GM18858 (cell line): ENCODE measurements around the gene ITGBL1.

Experiments
- ATAC-seq: cut with Tn5 transposase; IDR thresholded peaks from one replicate; pipeline ENCODE4 v1.9.1; 2021; ENCODE audit not compliant: unreplicated experiment

ITGBL1 gene

DNA sequence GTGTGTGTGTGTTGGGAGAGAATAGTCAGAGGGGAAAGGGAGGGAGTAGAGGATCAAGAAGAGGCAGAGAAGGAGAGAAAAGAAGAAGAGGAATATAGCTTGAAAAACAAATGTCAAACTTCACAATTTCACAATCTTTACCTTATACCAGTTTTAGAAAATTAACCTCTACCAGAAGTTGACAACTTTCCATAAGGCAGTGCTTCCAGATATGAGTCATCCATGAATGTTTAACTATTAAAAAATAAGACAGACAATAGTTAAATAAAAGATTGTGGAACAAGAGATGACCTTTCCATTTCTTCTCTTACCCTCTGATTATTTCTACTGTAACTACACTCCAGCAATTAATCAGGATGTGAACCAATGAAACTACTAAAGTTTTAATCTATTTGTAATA, 229.4 kb downstream of the ITGBL1 start:
- ATAC-seq: no peak

DNA sequence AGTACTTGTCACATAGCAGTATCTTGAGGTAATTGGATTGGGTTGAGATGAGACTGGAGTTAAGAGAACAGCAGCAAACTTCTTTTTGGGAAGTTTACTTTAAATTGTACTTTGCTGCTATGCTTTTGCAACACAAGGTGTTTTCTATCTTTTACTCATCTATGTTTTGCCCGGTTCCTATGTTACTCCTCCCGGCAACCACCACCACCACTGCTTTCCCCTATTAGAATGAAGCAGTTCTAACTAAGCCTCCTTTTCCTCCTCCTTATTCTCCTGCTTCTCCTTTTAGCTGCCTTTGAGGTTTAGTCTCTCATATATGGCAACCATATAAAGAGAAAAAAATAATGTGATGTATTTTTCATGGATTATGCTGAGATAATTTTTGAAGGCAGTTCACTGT, 233.5 kb downstream of the ITGBL1 start:
- no peak for ATAC-seq

DNA sequence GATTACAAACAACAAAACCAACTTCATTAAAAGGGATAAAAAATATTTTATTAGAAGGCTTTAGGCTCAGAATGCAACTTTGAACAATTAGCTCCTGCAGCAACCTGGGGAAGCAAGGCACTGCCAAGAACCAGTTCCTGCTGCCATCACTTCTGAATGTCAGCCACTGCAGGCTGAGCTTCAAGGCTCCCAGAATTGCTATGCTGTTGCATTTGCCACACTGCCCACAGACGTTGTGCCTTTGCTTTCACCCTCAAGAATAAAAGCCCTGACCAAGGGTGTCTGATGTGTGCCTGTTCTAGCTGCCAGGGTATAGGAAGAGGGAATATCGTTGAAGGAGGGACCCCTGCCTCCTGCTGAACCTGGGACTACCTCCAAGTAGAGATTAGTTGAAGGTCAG, 238.4 kb downstream of the ITGBL1 start:
- no peak for ATAC-seq

DNA sequence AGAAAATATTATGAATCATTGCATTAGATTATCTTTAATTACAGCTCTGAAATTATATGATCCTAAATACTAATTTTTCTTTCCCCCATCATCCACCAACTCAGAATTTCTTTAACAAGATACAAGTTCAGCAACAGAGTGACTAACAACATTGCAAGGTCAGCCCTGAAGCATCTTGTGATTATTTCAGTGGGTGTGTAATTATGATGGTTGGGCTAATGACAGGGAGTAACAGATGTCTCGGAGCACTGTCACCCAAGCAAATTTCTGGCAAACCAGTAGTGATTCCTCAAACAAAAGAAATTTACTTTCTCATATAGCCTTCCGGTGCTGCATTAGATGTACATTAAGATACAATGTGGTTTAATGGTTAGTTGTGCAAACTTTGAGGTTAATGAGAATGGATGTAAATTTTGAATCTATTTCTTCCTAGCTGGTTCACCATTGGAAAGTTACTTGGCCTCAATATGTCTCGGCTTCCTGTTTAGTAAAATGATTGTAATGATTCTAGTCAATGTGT, 238.9 kb downstream of the ITGBL1 start:
- ATAC-seq: no peak

DNA sequence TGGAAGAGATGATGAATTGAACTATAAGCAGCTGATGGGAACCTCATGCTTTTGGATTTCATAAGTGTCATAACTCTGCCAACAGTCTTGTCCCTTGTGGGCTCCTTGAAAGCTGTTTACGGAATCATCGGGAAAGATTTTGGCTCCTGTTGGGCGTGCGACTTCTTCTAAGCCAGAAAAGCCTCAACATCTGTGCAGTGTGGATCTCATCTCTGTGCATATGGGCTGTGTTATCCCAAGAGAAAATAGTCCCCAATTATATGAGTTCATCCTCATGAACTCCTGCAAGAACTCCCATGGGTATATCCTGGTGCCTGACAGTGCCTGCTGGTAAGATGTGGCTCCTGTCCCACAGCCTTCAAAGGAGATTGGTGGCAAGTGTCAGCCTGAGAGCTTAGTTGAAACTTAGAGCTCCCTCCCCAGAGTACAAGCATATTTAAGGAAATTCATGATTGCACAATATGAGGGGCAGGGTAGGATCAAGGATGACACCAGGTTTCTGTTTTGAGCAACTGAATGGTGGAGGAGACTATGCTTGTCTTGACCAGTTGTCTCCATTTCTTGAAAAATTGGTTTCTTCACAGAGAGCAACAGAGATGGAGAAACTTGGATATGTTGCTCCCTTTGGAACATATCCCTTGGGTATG, 243.5 kb downstream of the ITGBL1 start:
- ATAC-seq: no peak

DNA sequence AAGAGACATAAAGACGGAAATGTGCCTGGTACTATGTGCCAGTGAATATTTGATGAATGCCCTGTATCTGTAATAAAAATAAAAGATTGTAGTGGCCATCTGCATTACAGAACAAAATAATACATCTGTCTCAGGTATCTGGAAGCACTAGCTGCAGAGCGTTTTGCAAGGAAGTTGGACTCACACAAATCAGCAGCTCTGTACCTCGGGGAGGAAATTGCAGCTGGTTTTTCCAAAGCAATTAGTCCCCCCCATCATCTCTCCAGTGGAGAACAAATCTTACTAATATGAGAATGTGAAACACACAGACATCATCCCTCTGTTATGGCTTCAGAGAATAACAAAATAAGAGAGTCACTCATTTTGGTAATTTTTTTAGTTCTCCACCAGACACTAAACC, 245.3 kb downstream of the ITGBL1 start:
- no peak for ATAC-seq

DNA sequence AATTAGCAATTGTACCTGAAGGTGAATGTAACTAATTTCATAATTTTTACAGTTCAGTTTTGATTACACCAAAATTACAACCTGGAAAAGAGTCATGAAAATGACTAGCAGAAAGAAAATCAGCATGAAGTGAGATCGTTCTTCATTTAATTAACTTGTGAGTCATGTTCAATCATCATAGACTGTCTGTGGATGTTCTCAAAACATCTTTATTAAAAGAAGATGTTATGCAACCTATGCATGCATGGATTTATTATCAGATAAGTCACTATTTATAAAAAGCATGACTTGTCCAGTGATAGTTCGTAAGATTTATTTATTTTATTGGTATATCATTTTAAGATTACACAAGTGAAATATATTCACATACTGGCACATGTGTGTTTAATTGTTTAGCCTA, 245.9 kb downstream of the ITGBL1 start:
- no peak for ATAC-seq

DNA sequence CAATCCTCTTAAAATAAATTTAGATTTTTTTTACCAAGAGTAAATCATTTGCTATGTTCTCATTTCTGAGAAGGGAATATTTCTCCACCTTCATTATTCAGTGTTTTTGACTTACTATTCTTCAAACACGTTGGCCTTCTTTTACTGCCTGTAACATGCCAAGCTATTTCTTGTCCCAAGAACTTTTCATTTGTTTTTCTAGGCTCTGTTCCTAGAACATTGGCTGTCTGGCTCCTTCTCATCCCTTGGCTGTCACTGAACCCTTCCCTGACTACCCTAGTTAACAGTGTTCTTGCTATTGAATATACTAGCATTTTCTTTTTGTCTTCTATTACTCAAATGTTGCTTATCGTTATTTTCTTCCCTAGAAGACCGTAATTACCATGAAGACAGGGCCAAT, 248.1 kb downstream of the ITGBL1 start:
- no peak for ATAC-seq

DNA sequence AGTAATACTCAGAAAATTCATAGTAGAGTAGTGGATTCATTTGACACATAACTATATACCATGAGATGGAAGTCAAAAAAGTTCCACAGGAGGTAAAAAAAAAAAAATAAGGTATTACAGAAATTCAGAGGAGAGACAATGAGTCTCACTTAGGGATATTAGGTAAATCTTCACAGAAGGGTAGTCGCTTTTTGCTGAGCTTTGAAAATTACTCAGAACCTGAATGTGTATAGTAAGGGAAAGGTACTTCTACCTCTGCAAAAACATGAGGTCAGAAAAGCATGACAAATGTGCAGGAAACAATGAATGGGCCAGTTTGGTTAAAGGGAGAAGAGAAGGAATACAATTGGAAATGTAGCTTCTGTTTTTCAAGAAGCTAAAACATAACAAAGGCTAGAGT, 250.6 kb downstream of the ITGBL1 start:
- ATAC-seq: no peak

DNA sequence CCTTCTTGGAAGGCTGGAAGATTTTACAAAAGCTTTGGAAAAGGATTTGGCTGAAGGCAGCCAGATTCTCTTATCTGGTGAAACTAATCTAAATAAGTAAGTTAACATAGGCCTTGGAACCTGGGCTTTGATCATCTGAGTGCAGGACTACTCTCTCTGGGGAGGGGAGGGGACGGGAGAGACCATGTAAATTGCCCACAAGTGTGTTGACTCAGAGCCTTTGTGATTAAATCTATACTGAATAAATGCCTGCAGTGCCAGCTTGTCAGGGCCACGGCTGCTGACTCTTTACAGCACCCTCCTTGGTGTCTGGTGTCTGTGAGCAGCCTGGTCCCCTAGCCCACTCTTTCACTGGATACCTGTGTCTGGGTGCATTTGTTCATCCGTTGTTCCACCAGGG, 251.4 kb downstream of the ITGBL1 start:
- no peak for ATAC-seq

DNA sequence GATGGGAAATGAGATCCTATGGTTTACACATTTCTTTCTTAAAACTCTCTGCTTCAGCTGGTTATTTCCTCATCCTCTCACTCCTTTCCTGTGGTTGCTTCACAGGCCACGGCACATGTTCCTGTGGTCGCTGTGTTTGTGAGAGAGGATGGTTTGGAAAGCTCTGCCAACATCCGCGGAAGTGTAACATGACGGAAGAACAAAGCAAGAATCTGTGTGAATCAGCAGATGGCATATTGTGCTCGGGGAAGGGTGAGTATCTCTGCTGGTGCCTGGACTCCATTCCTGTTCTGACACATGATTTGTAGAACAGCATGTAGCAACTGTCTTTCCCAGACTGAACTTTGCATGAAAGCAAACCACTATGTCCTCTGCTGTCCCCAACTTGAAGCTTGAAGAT, 254.2 kb downstream of the ITGBL1 start:
- no peak for ATAC-seq

DNA sequence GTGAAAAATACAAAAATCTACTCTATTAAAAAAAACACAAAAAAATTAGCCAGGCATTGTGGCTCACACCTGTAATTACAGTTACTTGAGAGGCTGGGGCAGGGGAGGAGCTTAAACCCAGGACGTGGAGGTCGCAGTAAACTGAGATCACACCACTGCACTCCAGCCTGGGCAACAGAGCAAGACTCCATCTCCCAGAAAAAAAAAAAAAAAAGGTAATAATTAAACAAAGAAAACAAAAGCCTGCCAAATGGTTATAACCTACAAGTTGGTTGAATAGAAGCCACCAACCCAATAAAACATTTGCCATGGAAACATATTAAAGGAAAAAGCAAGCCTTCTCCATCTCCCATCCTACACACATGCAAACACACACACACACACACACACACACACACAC, 255.2 kb downstream of the ITGBL1 start:
- no peak for ATAC-seq

DNA sequence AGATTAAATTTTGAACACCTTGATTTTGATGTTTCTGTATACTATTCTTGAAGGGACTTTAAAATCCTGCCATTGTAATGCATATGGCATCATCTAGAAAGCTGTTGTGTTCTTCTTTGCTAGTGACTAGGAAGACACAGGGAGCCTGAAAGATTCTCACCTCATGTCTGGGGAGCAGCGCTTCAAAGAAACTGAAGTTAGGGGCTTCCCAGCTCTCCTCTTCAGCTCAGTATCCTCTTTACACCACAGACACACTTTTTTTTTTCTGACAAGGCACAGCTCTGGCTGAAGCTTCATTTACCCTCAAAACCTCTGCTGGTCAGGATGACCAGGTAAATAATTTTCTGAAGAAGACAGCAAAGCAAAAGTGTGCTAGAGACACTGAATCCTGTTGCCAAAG, 255.6 kb downstream of the ITGBL1 start:
- ATAC-seq: no peak

DNA sequence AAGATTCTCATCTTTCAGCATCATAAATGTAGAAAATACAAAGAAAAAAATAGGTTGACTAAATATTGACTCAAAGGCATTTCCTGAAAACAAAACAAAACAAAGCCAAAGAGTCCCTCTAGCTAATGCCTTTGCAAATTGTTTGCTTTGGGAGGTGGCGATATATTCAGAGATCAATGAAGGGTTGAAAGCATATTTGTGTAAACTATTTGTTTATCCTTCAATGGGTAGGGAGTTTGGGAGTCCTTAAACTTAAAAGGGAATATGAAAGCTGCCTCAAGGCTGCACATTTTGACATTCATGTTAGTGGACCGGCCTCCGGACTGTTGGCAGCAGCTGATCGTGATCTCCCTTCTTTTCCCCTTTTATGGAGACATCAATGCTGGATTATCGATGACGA, 257.5 kb downstream of the ITGBL1 start:
- ATAC-seq: no peak

DNA sequence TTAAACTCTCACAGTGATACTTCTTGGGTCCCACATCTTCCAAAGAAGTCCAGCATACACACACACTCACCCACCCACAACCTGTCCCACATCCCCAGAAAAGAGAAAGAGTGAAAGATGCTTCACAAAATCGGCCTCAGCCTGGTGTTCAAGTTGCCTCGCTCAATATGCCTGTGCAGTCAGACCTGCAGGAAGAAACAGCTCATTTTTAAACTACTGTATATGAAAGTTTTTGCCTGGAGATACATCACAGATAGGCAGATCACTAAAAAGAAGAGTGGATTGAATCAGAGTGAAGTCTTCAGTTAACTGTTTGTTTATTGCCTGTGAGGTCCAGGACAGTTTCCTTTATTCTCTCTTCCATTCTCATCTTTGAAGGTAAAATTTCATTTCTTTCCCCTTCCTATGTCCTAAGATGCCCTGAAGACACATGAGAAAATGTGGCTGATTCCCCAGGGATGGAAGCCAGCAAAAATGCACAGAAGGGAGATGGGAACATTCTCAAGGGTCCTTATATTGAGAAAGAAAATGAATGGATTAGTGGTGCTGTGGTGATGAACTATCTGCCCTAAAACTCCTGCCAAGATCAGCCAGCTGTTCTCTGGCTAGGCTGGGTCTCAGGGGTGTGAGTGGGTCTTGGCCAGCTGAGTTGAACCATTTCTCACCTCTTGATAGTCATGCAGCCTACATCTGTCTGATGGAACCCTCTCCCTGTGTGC, 259.0 kb downstream of the ITGBL1 start:
- no peak for ATAC-seq

DNA sequence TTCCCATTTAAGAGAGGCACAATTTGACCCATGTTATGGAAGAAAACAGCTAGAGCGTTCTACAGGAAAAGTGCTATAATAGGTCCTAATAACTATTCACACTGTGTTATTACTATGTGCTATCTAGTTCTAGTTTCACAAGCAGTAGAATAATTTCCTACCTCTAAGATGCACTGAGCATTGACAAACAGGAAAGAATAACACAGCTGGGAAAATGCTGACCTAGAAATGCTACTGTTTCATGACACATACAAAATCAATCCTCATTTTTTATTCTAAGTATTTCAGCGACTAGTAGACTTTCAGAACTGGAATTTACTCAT, 259.5 kb downstream of the ITGBL1 start:
- no peak for ATAC-seq

DNA sequence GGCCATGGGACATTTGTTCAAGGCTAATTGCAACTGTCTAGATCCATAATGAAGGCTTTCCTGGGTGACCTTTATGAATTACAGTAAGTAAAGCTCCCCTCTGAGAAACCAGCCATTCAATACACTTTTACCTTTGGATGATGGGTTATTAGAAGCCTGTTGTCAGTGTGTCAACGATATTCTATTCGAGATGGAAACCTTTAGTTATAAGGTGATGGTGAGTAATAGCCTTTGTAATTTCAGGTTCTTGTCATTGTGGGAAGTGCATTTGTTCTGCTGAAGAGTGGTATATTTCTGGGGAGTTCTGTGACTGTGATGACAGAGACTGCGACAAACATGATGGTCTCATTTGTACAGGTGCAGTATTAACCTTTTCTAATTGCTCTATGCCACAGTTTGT, 261.7 kb downstream of the ITGBL1 start:
- no peak for ATAC-seq

DNA sequence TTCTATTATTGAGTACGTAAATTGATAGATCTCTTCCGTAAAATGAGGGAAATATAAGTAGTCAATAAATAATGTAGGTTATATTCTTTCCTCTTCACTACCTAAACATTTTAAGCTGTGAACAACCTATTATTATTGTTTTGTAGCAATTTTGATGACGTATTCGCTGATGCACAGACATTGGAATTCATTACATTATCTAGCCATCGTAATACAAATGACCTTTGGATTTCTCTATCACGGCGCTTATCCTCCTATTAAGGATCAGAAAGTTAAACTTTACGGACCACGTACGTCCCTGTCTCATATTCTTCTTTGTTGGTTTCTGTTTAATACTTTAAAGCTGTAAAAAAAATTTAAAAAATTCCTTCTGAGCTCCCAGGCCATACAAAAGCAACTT, 264.9 kb downstream of the ITGBL1 start:
- no peak for ATAC-seq

DNA sequence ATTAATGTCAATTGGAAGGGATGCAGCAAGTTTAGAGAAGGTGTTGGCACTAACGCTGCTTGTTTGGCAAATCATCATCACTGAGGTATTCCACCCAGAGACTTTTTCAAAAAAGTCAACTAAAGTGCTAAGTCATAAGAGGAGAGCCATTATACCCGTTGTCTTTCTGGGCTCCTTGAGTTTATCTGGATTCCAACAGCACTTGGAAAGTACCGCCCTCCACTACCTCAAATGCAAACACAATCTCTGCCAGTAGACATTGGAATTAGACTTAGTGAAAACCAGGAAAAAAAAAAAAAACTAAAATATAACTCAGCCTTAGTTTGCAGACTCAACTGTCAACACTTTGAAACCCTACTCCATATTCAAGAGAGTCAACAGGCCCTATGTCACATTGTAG, 266.0 kb downstream of the ITGBL1 start:
- no peak for ATAC-seq

DNA sequence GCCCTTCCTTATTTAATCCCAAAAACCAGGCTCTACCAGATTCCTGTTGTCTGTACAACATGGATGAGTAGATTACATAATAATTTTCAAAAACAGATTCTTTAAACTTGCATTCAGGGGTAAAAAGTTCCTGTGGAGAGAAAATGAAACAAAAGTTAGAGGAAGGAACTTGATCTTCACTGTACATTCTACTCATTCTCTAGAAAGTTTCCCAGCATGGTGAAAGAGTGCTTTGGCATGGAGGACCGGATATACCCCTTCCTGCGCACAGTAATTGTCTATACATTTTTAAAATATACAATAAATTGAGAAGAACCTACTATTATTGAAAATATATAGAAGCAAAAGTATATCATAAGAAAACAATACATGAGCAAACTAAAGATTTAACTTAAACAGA, 274.2 kb downstream of the ITGBL1 start:
- ATAC-seq: no peak

DNA sequence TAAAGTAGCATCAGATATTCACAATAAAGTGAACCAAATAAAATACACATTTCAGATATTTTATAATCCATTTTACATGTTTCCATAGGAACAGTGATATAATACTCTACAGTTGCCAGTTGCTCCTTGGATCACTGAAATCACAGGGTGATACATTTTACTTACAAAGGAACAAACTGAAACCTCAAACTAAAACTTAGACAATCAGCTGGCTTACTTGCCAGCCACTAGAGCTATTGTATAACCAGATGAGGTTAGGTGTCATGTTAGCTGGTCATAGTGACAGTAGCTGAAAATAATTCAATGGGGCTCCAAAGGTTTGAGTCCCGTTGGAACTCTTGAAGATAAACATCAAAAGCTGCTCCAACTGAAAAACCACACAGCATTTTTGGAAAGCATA, 274.6 kb downstream of the ITGBL1 start:
- no peak for ATAC-seq

DNA sequence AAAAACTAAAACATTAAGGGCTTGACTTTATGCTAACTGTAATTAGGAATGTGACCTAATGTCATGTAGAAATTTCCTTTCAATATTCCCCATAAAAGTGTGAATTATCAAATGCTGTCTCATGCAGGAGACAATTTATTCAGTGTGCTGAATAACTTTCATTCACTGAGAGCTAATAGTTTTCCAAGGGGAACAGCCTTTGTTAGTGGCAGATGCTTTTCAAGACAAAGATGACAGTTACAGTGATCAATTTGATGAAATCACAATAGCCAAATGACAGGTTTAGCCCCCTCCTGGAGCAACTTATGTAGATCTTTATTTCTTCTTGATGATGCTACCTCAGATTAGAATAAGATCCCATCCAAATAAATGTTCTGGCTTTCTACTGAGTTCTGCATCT, 275.5 kb downstream of the ITGBL1 start:
- no peak for ATAC-seq

DNA sequence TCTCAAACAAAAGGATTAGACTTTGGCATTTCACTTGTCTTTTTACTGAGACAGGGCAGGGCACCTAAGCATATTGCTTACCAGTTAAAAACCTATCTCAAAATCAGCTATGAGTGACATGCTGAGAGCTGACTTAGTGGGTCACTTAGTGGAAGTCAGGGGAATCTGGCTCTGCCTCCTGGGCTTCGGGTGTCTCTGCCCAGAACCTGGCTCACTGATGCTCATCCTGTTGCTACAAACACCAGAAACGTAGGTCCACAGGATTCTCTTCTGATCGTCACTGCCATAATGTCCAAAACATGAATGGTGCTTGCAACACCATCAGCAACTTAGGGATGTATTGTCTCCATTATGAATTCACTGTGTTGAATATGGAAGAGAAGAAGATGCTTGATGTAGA, 276.1 kb downstream of the ITGBL1 start:
- ATAC-seq: no peak
